T-helper 17 cell (primary cell): ENCODE results near the gene CCDC184. TPM values are rescaled to one million over a fixed set of nuclear protein-coding genes. Genes with fewer than 3 reads are reported as not detected.
A peak's percentile ranks its signal among the peaks of the same experiment; 100 is the strongest.
"Not testable (repeated sequence)": the region's sequence is repeated elsewhere in the genome, so short reads cannot be mapped to it uniquely, and the experiment has no call there.

Source experiments
- ATAC-seq: fragments of 150-1000 bp; cut with Tn5 transposase; 2 replicates; pipeline ENCODE4 v1.10.0; 2021; ENCODE audit warnings: mild to moderate bottlenecking, moderate library complexity
- DNase-seq, 3 donors: peaks; one replicate each; pipeline versions ENCODE4 v3.0.0 to v3.0.0-alpha.2; 2020 to 2021
- H3K9me3 ChIP-seq: one replicate; pipeline ENCODE4 v1.7.0; 2013; ENCODE audit warnings: low read length, mild to moderate bottlenecking; ENCODE audit not compliant: control insufficient read depth, poor library complexity, severe bottlenecking
- H3K27ac Mint-ChIP-seq: one replicate; pipeline ENCODE4 v1.8.0; 2022; ENCODE audit warnings: mild to moderate bottlenecking, moderate library complexity, mixed read lengths
- H3K27me3 Mint-ChIP-seq: one replicate; pipeline ENCODE4 v1.8.0; 2022; ENCODE audit warnings: mixed read lengths
- H3K36me3 Mint-ChIP-seq: one replicate; pipeline ENCODE4 v1.8.0; 2022; ENCODE audit warnings: low read depth, mixed read lengths
- H3K4me1 Mint-ChIP-seq: one replicate; pipeline ENCODE4 v1.8.0; 2022; ENCODE audit warnings: mild to moderate bottlenecking, mixed read lengths
- H3K4me3 Mint-ChIP-seq: one replicate; pipeline ENCODE4 v1.8.0; 2022; ENCODE audit warnings: mild to moderate bottlenecking, moderate library complexity, mixed read lengths
- total RNA-seq, 4 donors: library from RNA in 2 of 4; stranded (reverse) in 2 of 4; gene quantifications; one replicate each; pipeline ENCODE4 v1.2.3 and lab custom pipeline; 2022 to 2026

Gene CCDC184
- total RNA-seq, result 1 to 10 TPM; 7.5 to 8.6 TPM
- total RNA-seq (lab: John Stamatoyannopoulos, UW), result 0.81 to 7.1 reads per million in 2 donors

DNA sequence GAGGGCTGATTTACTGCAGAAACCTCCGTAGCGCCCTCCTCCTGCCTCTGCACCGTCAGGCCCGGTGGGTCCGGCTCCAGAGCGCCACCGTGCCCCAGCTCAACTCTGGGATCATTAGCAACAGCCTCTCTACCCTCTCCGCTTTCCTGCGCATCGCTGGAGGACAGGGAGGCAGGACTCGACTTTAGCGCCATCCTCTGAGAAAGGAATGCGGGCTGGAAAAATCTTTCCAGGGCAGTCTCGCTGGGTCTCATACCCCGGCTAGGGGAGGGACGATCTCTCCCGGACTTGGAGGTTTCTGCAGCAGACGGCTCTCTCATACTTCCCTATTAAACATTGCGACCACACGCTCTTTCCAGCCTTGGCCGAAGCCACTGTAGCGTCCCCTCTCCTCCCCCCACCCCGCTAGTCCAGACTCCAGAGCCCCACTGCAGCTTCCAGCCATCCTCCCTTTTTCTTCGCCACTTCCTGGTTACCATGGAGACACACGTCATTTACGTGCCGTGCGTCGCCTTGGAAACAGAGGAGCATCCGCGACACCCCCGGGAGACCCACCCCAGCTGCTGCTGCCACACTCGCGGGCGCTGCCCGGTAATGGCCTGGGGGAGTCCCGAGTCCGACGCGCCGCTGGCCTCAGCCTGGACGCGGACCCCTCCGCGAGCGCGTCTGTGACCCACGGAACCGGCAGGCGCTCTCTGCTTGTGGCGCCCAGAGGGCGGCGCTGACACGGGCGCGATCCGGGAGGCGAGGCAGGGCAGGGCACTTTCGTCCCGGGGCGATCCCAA, at the start of gene CCDC184:
Gene CCDC184 (plus strand): TSS at position 554 of the 785 bp plus-strand sequence. CDS start 479 bp downstream, outside the sequence.
- peaks cover 45% of the 10 kb centered on the region for H3K27me3 Mint-ChIP-seq

DNA sequence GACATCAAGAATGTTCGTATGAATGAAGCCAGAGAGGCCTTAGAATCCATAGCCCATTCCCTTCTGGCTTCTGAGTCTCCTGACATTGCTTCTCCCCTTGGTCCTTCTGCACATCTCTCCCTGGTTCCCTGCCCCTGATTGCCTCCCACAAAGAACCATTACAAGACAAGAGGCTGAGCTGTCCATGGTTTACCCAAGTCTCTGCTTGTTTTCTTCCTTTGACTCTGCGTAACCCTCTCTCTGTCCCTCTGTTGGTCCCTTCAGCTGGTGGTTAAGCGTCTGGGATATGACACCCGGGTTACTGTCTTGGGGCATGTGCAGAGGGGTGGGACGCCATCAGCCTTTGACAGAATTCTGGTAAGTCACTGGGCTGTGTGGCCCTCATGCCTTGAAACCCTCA, 48.4 kb upstream of the CCDC184 start:
- DNase-seq (no peak), ATAC-seq (no peak)
- no peaks in the 10 kb centered on the region for H3K4me1 Mint-ChIP-seq
- H3K27me3 Mint-ChIP-seq, result no peaks in the 10 kb centered on the region
- H3K27ac Mint-ChIP-seq, result no peak overlapping the region
- no peak overlapping the region for H3K4me3 Mint-ChIP-seq
- H3K36me3 Mint-ChIP-seq, result peaks cover 6% of the 10 kb centered on the region
- no peaks in the 10 kb centered on the region for H3K9me3 ChIP-seq

More for the DNA sequence above, at the start of gene CCDC184:
- DNase-seq, result peak; percentile 57 to 68 (median 61)
- ATAC-seq, result peak; percentile 86
- Mint-ChIP-seq H3K36me3 (peaks cover 11% of the 10 kb centered on the region), H3K27ac (peak within 1 kb of the TSS; percentile 90), H3K4me3 (peak within 1 kb of the TSS; percentile 96), H3K4me1 (peaks cover 16% of the 10 kb centered on the region)
- no peaks in the 10 kb centered on the region for H3K9me3 ChIP-seq

DNA sequence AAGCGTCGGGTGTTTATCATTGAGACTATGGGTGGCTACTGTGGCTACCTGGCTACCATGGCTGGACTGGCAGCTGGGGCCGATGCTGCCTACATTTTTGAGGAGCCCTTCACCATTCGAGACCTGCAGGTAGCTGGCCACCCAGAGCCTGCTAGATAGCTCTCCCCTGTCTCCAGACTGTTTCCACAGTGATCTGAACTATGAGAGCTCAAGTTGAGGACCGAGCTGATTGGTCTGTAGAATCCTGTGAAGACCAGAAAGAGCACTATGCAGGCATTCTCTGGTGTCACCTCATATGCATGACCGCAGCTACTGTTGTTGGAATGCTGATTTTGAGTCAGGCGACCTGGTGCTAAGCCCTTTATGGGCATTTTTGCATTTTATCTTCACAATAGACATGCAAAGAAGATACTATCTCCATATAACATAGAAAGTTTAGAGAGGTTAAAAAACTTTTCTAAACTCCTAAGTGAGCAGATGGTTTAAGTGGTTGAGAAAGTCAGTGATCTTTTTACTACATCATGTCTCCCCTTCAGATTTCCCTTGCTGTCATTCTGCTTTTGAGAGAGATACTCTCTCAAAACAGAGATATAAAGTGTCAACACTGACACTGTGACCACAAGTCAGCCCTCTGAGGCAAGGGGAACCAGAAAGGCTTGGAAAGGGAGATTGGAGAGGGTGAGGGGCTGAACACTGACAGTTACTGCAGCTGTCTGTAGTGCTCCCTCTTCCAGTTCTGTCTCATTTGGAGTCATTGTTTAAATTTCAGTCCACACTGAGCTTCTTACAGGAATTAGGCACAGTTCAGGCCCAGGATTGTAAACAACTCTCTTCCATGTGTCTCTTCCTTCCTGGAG, 40.4 kb upstream of the CCDC184 start:
- no peaks in the 10 kb centered on the region for H3K36me3 Mint-ChIP-seq
- no peak overlapping the region for H3K4me3 Mint-ChIP-seq
- no peaks in the 10 kb centered on the region for H3K4me1 Mint-ChIP-seq
- no peak overlapping the region for H3K27ac Mint-ChIP-seq
- DNase-seq, result no peak
- H3K27me3 Mint-ChIP-seq, result no peaks in the 10 kb centered on the region
- no peaks in the 10 kb centered on the region for H3K9me3 ChIP-seq
- ATAC-seq, result no peak

DNA sequence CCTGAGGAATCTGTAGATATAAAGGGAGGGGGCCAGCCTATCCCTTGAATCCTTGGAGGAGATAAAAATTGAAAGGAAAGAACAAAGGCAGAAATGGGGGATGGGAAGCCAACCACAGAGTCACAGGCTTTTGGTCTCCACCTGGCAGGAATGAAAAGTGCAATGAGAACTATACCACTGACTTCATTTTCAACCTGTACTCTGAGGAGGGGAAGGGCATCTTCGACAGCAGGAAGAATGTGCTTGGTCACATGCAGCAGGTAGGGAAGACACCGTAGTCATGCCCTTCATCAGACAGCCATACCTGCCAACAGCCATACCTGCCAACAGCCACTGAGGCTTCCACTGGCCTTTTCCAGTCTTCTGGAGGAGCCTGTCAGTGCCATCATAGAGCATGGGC, 39.5 kb upstream of the CCDC184 start:
- Mint-ChIP-seq H3K36me3 (no peaks in the 10 kb centered on the region), H3K27ac (no peak overlapping the region), H3K4me3 (no peak overlapping the region), H3K4me1 (no peaks in the 10 kb centered on the region), H3K27me3 (no peaks in the 10 kb centered on the region)
- DNase-seq (no peak), ATAC-seq (no peak)
- H3K9me3 ChIP-seq, result no peaks in the 10 kb centered on the region

DNA sequence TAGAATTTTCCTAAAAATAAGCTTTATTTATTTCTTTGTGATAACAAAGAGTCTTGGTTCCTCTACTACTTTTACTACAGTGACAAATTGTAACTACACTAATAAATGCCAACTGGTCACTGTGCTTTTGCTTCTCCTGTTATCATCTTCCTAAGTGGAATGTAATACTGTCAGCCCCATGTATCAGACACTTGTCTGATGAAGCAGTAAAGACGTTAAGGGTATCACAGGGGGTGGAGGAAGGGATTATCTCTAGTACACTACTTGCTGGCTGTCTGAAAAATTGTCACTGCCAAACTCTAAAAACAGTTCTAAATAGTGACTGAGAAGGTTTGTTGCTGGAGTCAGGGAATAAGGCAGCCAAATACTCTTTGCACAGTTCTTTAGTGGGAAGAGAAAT, 37.5 kb upstream of the CCDC184 start:
- DNase-seq (no peak), ATAC-seq (no peak)
- Mint-ChIP-seq H3K27me3 (no peaks in the 10 kb centered on the region), H3K4me1 (no peaks in the 10 kb centered on the region), H3K4me3 (no peak overlapping the region), H3K36me3 (peaks cover 2% of the 10 kb centered on the region), H3K27ac (peak overlapping the region; percentile 16)
- H3K9me3 ChIP-seq, result no peaks in the 10 kb centered on the region

DNA sequence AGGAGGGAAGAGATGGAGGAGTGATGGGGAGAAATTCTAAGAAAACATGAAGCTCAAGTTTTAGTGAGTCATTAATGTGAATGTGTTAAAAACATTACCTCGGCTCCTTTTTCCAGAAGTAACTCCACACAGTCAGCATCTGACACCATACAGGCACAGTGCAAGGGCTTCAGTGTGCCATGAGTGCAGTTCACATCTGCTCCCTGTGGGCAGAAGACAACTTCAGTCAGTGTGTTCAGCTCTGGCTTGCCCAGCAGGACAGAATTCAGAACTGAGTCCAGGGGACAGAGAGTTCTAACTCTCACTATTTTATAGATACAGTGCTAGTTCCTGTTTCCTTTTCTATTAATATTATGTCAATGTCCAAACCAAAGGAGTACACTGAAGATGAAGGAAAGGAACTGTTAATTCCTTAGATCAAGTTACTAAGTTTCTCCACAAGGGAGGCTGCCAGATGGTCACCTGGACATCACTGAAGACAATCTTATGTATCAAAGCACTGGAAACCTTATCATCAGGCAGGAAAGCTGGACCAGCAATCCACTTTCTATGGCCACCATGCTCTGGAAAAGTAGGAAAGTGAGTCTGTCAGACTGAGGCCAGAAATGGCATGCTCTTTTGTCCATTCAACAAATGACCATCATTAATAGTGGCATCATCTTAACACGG, 32.2 kb upstream of the CCDC184 start:
- ATAC-seq, result no peak
- Mint-ChIP-seq H3K4me3 (no peak overlapping the region), H3K36me3 (peaks cover 4% of the 10 kb centered on the region), H3K27me3 (no peaks in the 10 kb centered on the region), H3K4me1 (peaks cover 9% of the 10 kb centered on the region), H3K27ac (peak overlapping the region; percentile 74)
- H3K9me3 ChIP-seq, result no peaks in the 10 kb centered on the region
- no peak for DNase-seq

DNA sequence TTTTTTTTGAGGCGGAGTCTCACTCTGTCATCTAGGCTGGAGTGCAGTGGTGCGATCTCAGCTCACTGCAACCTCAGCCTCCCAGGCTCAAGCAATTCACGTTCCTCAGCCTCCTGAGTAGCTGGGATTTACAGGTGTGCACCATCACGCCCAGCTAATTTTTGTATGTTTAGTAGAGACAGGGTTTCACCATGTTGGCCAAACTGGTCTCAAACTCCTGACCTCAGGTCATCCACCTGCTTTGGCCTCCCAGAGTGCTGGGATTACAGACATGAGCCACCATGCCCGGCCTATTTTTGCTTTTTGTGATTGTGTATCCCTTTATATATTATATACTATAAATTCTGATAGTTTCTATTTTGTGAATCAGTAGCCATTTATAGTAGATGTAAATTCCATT, 27.7 kb upstream of the CCDC184 start:
- not testable (repeated sequence) for DNase-seq, ATAC-seq, H3K27me3 Mint-ChIP-seq, H3K4me3 Mint-ChIP-seq, H3K9me3 ChIP-seq, H3K36me3 Mint-ChIP-seq
- peaks cover 26% of the 10 kb centered on the region for H3K4me1 Mint-ChIP-seq
- peak overlapping the region; percentile 95 for H3K27ac Mint-ChIP-seq

DNA sequence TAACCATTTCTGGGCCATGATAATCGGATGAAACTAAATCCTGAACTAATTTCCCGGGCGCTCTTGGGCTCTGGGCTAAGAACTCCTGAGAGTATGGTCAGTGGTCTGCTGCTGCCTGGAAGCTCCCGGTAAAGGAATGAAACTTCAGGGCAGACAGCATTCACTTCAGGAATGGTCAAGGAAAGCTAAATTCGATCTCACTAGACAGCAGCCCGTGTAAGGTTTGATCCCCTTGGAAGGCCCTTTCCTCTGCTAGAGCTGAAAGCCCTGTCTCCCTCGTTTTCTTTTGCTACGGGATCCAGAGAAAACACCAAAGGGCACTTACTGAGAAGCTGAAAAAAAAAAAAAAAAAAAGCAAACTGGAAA, 26.8 kb upstream of the CCDC184 start:
- ATAC-seq, result no peak
- peak overlapping the region; percentile 95 for H3K27ac Mint-ChIP-seq
- no peaks in the 10 kb centered on the region for H3K9me3 ChIP-seq
- H3K36me3 Mint-ChIP-seq, result peaks cover 2% of the 10 kb centered on the region
- peak overlapping the region; percentile 95 for H3K4me3 Mint-ChIP-seq
- H3K27me3 Mint-ChIP-seq, result no peaks in the 10 kb centered on the region
- no peak for DNase-seq
- H3K4me1 Mint-ChIP-seq, result peaks cover 26% of the 10 kb centered on the region

DNA sequence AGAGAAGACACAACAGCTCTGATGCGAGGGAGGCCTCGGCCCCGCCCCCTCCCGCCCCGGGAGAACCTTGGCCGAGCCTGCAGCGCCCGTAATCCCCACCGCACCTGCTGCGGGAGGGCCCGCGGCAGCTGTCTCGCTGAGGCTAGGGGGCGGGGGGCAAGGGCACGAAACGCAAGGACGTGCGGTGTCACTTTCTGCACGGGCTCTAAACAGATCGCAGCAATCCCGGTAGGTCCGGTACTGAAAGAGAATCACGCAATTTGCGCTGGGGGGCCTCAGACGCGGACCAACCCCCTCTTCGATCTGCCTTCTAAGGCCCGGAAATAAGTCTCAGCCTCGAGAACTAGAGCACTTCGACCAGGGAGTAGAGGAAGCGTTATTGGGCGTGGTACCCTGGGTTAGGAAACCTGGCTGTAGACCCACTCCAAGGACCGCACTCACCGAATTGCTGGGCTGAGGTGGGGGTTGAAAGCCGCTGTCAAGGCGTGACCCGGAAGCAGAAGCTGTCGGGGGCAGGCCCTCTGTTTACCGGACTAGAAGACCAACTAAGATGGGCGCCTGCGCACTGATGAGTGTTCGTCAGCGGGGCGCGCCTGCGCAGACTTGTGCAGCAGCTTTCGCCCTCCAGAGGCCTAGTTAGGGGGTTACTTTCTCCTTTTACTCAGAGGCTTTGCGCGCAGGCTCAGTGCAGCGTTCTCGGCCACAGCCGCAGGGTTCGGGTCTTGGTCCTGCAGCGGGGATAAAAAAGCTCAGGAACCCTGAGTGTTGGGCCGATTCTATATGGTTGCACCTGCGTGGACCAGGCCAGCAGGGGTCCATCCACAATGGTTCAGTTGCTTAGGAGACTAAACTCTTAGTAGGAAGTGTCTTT, 26.2 kb upstream of the CCDC184 start, which contains the start of gene ASB8:
Gene ASB8 (minus strand): TSS at position 498 of the 871 bp plus-strand sequence. CDS start 4,019 bp downstream, outside the sequence.
- no peaks in the 10 kb centered on the region for H3K9me3 ChIP-seq
- H3K27me3 Mint-ChIP-seq, result no peaks in the 10 kb centered on the region
- ATAC-seq (peak; percentile 91), DNase-seq (peak; percentile 96 to 98 (median 98))
- H3K27ac Mint-ChIP-seq, result peak within 1 kb of the TSS; percentile 95
- H3K4me3 Mint-ChIP-seq, result peak within 1 kb of the TSS; percentile 95
- peaks cover 2% of the 10 kb centered on the region for H3K36me3 Mint-ChIP-seq
- peaks cover 26% of the 10 kb centered on the region for H3K4me1 Mint-ChIP-seq

DNA sequence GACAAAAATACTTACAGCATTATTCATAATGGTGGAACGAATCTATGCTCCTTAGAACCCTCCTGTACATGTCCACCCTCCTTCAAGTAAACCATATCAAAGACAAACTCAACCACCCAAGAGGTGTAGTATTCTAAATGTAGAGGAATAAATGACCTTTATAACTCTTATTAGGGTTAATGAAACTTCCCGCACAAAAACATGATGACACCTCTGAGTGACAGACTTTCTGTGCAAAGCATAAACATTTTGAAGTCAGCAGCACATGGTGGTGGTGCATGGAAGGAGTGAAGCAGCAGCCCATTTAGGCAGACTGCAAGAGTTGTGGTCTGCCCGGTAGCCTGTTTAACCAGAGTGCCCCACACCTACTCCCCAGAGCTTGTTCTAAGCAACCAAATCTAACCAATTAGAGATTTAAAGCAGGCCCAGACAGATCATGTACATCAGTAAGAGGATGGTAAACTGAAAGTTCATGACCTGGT, 25.5 kb upstream of the CCDC184 start:
- Mint-ChIP-seq H3K4me3 (peak overlapping the region; percentile 95), H3K36me3 (peaks cover 1% of the 10 kb centered on the region), H3K4me1 (peaks cover 25% of the 10 kb centered on the region), H3K27me3 (peaks cover under 1% of the 10 kb centered on the region), H3K27ac (peak overlapping the region; percentile 95)
- DNase-seq (no peak), ATAC-seq (no peak)
- H3K9me3 ChIP-seq, result no peaks in the 10 kb centered on the region

DNA sequence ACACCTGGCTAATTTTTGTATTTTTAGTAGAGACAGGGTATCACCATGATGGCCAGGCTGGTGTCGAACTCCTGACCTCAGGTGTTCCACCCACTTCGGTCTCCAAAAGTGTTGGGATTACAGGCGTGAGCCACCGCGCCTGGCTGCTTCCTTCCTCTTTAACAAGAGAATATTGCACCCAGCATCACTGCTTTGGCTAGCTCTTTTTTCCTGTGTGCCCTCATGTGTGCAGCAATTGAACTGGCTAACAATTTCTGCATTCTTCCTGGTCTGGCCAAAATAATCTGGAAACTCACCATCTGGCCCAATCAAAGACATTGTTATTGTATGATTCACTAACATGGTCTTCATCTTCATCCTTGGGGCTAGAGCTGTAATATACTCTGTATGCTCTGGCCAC, 23.4 kb upstream of the CCDC184 start:
- ATAC-seq, result no peak
- H3K27me3 Mint-ChIP-seq, result peaks cover 9% of the 10 kb centered on the region
- no peak for DNase-seq
- no peaks in the 10 kb centered on the region for H3K9me3 ChIP-seq
- no peak overlapping the region for H3K4me3 Mint-ChIP-seq
- peaks cover 19% of the 10 kb centered on the region for H3K4me1 Mint-ChIP-seq
- H3K36me3 Mint-ChIP-seq, result no peaks in the 10 kb centered on the region
- H3K27ac Mint-ChIP-seq, result peak overlapping the region; percentile 11

DNA sequence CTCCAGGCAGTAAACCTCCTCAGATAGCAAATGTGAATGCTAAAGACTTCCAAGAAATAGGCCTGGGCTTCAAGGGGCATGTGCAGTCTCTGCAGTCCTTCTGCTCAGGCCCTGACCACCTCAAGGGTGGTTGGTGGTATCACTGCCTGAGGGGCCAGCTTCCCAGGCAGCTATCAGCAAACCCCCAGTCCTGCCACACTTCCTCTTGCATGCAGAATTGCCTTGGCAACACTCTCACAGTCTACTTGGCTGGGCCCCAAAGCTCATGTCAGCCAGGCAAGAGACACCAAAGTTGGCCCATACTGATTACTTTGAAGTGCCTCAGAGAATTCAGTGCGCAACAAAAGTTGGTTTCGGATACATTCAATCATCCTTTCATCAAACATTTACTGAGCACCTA, 22.6 kb upstream of the CCDC184 start:
- Mint-ChIP-seq H3K4me3 (no peak overlapping the region), H3K27ac (no peak overlapping the region), H3K4me1 (peaks cover 21% of the 10 kb centered on the region)

More for the DNA sequence above, 22.6 kb upstream of the CCDC184 start:
- no peaks in the 10 kb centered on the region for H3K36me3 Mint-ChIP-seq
- peaks cover 17% of the 10 kb centered on the region for H3K27me3 Mint-ChIP-seq
- H3K9me3 ChIP-seq, result no peaks in the 10 kb centered on the region
- ATAC-seq (no peak), DNase-seq (no peak)
